NCI-H146 (cell line): ENCODE measurements around the gene EVI2A.

ENCODE experiments used
- DNase-seq: peaks from one replicate; lab custom pipeline; 2025; lab: John Stamatoyannopoulos, UW

EVI2A gene

DNA sequence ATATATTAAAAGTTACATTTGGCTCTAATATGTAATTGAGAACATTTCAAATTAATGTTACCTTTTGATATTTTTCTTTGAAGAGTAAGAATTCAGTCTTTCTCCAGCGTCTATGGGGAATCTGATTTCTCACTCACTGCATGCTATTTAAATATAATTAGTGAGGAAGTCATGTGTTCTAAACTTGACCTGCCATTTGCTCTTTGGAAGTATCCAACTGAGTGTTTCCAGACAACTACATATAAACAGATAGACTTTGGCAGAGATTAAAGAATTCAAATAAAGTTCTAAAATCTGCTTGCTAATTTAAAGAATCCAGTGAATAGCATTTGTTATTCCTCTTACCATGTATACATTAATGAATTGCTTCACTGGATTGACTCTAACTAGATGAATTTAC lies 47.9 kb downstream of the EVI2A start:
- DNase-seq: no peak

- DNase-seq: no peak
Measured at GRCh38 chr17:31272803-31273202, 48.6 kb downstream of the EVI2A start.

DNA sequence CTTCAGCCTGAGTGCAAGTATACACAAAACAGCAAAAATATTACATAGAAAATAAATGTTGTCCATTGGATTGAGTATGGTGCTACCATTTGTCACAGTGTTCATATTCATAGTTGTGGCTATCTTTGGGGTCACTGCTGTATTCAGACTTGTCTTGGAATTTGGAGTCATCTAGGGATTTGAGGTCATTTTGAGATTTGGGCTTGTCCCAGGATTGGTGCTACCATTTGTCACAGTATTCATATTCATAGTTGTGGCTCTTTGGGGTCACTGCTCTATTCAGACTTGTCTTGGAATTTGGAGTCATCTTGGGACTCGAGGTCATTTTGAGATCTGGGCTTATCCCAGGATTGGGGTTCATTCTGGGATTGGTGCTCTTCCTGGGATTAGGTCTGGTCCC lies 49.2 kb downstream of the EVI2A start:
- DNase-seq: no peak

- DNase-seq: no peak
Measured at GRCh38 chr17:31269578-31269983, 51.8 kb downstream of the EVI2A start.

DNA sequence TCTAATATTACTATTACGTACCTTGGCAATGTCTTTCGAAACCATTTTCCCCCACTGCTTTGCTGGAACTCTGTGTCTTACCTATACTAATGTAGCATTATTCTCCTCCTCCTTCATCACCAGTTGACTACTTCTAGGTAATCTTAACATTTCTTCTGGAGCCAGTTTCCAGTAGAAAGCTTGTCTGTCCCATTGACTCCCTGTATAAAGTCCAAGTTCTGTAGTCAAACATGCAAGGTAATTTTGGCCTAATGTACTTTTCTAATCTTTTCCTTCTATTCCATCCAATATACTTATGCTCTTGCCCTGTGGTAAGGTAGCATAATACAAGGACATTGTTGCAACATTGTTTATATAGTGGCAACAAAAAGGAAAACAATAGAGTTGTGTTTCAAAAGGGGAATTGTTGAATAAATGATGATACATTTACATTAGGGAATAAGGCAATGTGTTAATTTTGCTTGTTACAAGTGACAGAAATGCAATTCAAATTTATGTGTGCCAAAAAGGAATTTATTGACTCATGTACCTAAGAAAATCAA lies 52.3 kb downstream of the EVI2A start:
- no peak for DNase-seq
